AML-193 (cell line): ENCODE results near the gene LTK.
A peak's percentile ranks its signal among the peaks of the same experiment; 100 is the strongest.

Experiments
- DNase-seq, 2 experiments: peaks; one replicate each; lab custom pipeline; 2025; lab: John Stamatoyannopoulos, UW

LTK gene

DNA sequence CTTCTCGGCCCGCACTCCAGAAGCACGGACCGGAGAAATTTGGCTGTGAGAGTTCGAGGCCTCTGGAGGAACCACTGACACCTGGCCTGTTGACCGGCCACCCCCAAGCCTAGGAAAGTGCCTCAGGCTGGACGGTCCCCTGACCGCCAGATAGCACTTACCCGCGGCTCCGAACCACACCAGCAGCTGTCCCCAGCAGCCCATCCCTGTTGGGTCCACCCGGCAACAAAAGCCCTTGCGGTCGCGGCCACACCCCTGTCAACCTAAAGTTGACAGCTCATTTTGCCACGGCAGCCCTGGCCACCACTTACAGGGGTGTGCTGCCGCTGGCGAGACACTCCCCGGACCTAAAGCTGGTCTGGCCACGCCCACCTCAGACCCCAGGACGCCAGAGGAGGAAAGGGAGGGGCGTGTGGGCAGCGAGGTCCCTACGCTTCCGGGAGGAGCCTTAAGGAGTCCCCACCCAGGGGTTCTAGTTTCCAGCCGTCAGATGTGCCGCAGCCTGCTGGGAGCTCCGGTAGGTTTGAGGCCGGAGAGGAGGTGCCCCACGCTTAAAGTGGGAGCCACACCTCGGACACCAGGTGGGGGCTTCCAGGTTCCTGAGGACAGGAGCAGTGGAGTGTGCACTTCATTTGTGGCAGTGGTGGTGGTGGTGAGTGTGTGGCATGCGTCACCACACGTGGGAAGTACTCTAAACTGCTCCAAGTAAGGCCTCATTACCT lies at the start of gene LTK:
TSS of gene LTK (minus strand) at position 322 of the 722 bp plus-strand sequence. CDS start at position 204, 118 bp downstream.
- DNase-seq: no peak

- DNase-seq: no peak
These were observed 49.2 kb upstream of the LTK start for GRCh38 chr15:41562784-41563198.

GRCh38 chr15:41562244-41562643 lies 48.6 kb upstream of the LTK start:
- no peak for DNase-seq

- DNase-seq: no peak
These were observed 48.1 kb upstream of the LTK start for GRCh38 chr15:41561777-41562145.

DNA sequence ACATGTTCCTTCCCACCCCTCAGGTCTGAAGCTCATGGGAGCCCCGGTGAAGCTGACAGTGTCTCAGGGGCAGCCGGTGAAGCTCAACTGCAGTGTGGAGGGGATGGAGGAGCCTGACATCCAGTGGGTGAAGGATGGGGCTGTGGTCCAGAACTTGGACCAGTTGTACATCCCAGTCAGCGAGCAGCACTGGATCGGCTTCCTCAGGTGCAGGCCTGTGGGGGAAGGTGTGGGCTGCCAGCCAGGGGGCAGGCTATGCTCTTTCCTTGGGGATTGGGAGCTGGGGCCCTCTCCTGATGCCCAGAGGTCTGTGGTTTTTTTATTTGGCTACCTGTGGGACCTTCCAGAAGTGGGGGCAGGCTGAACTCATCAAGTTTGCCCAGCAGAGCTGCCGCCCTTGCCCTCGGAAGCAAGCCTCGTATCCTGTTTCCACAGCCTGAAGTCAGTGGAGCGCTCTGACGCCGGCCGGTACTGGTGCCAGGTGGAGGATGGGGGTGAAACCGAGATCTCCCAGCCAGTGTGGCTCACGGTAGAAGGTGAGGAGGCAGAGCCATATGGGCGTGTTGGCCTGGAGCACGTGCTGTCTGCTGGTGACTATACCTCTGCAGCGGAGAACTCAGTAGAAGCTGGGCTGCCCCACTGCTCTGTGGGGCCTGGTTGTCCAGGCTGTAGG lies 47.6 kb upstream of the LTK start:
- DNase-seq: no peak

DNA sequence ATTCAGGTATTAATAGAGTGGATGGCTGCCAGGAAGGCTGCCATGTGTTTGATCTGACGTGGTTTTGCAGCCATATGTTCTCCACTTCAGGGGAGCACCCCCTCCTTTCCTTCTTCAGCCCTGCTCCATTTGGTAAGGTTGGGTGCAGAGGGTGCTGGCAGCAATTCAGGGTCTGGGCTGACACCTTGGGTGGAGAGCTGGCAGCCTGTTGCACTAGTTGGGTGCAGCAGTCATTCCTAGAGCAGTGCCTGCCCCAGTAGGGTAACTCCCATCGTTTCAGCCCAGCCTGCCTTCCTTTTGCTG lies 46.9 kb upstream of the LTK start:
- no peak for DNase-seq

DNA sequence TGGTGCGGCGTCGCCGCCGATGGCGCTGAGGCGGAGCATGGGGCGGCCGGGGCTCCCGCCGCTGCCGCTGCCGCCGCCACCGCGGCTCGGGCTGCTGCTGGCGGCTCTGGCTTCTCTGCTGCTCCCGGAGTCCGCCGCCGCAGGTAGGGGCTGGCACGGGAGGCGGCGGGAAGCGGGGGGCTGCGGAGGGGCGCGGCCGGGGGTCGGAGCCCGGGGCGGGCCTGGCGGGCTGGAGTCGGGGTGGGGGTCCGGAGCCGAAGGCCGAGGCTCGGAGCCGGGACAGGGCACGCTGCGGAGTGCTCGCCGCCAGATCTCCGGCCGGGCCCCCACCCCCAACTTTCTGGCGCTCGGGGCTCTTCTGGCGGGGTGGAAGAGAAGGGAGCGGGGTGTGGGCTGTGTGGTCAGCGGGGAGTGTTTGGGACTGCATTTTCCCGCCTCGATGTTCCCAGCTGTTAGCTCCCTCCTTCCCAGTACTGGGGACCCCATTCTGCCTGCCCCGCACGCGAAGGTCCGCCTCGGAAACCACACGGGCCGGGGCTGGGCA lies 45.7 kb upstream of the LTK start:
- DNase-seq: no peak

- peak; percentile 14 to 22 for DNase-seq
These were observed 45.0 kb upstream of the LTK start, which contains the start of gene TYRO3 for GRCh38 chr15:41558400-41559238. Gene TYRO3 (plus strand): TSS chr15:41559212. CDS start chr15:41559258, 46 bp downstream.

DNA sequence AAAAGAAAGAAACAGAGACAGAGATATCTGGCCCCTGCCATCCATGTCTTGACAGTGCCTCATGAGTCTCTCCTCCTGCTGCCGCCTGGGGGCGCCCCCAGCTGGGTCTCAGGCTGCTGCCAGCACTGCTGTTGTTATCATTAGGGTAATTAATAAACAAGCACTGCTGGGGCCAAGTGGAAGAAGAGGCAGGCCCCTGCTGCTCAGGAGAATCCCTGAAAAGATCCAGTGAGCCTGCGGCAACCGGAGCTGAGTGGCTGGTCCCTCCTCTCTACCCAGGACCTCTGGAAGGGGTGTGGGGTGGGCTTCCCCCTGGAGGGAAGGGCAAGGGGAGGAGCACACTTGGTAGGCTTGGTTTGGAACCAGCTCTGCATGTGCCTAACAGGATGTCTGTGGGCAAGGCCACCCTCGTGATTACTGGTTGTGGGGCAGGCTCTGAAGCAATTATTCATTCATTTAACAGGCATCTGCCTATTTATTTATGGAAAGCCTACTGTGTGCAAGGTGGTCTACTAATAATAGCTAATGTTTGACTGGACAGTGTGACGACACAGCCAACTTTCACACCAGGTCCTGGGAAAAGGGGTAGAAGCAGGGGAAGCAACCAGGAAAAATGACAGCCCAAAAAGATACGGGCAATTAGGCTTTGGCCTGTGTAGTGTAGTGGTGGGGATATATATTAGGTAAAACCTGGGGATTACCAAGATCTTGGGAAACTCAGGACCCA lies 44.2 kb upstream of the LTK start:
- DNase-seq: peak; percentile 75 to 77

GRCh38 chr15:41556677-41557076 lies 43.0 kb upstream of the LTK start:
- peak; percentile 7 for DNase-seq

DNA sequence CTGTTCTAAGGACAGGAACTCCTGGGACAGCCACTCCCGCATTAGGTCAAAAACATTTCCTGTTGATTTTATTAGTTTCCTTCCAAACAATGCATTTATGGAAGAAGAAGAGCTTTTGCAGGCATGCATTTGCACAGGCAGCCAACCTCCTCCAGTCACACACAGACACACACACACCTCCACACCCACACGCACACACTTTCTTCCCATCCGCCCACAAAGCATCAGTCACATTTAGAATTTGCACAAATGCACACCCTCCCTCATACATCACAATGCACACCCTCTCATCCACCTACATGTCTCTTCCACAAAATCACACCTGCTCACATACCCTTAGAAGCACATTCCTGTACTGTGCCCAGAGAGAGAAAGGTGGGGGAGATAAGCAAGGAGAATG lies 41.3 kb upstream of the LTK start:
- no peak for DNase-seq

DNA sequence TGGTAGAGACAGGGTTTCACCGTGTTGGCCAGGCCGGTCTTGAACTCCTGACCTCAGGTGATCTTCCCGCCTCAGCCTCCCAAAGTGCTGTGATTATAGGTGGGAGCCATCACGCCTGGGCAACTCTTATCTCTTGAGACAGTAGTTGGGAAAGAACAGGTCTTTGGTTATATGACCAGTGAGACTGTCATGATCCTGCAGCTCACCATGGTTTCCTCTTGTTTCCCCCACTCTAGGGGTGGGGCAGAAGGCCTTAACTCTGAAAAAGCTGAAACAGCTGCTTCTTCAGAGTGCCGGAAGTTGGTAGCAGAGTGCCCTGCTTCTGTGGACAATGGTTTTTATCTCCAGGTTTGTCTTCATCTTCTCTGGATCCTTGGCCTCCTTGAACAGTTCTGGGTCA lies 40.7 kb upstream of the LTK start:
- DNase-seq: no peak

DNA sequence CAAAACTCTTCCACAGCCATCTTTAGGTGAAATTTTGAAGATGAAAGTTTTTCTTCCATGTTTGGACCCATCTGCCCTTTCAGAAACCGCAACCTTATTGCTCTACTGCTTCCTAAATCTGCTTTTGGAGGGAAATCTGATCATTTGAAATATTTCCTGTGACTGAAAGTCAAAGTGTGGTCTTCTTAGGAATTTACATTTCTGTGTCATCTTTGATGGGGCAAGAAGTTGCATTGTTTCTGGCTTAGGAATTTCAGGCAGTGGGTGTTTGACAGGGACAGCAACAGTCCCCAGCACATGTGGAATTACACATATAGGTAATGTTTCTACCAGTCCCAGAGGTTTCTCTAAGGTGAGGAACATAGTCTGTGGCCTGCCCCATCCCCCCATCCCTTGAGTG lies 40.1 kb upstream of the LTK start:
- no peak for DNase-seq

- DNase-seq: no peak
These were observed 36.6 kb upstream of the LTK start for GRCh38 chr15:41550066-41550775.

- no peak for DNase-seq
These were observed 33.5 kb upstream of the LTK start for GRCh38 chr15:41546851-41547786.

- no peak for DNase-seq
These were observed 31.6 kb upstream of the LTK start for GRCh38 chr15:41545218-41545617.

- DNase-seq: no peak
These were observed 31.0 kb upstream of the LTK start for GRCh38 chr15:41544650-41545015.

DNA sequence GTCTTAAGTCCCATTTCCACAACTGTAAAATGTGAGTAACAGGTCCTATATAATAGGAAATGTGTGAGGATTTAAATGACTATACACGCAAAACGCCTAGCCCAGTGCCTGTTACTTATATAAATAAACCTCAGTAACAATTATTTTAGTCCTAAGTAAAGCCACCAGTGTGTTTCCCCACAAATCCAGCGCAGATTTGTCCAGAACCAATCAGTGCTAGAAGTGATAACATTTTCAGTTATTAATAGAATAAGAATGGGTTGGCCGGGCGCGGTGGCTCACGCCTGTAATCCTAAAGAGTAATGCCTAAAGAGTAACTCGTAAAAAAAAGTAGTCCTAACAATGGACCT lies 29.9 kb upstream of the LTK start:
- no peak for DNase-seq

GRCh38 chr15:41536866-41537265 lies 23.2 kb upstream of the LTK start:
- DNase-seq: no peak

- no peak for DNase-seq
These were observed 21.9 kb upstream of the LTK start for GRCh38 chr15:41535544-41535943.
